Stimulated activated CD4-positive, alpha-beta T cell treated with anti-CD3 and anti-CD28 coated beads, TNF-alpha, amount 100 ng/mL, for 48 hours (primary cell): ENCODE data around the gene PYGL.
A peak's percentile ranks its signal among the peaks of the same experiment; 100 is the strongest.

Experiments
- DNase-seq, 3 donors: peaks; one replicate each; pipeline ENCODE4 v3.0.0-alpha.2; 2020; ENCODE audit warnings: low read depth in 3 of 3

Gene PYGL

GRCh38 chr14:50871914-50872732 lies 72.2 kb downstream of the PYGL start, which contains the start of gene ABHD12B:
Gene ABHD12B, plus strand, starts transcription at chr14:50872053. Its CDS starts 122 bp downstream, at chr14:50872175.
- no peak for DNase-seq

GRCh38 chr14:50871228-50871627 lies 73.1 kb downstream of the PYGL start:
- no peak for DNase-seq

- no peak for DNase-seq
These were observed 78.7 kb downstream of the PYGL start for GRCh38 chr14:50865391-50866076.

GRCh38 chr14:50864946-50865345 lies 79.3 kb downstream of the PYGL start:
- no peak for DNase-seq

GRCh38 chr14:50864237-50864636 lies 80.0 kb downstream of the PYGL start:
- DNase-seq: no peak

GRCh38 chr14:50862036-50862570 lies 82.2 kb downstream of the PYGL start:
- DNase-seq: no peak

GRCh38 chr14:50860478-50861086 lies 83.7 kb downstream of the PYGL start:
- peak; percentile 76 to 83 (median 77) for DNase-seq

- DNase-seq: no peak
These were observed 85.0 kb downstream of the PYGL start for GRCh38 chr14:50859296-50859624.

GRCh38 chr14:50856660-50857059 lies 87.6 kb downstream of the PYGL start:
- DNase-seq: no peak

GRCh38 chr14:50855558-50855957 lies 88.7 kb downstream of the PYGL start:
- no peak for DNase-seq
